NCI-H69 (cell line): Measurements from ENCODE around the gene SLC11A1.

Experiments used
- DNase-seq: peaks from one replicate; lab custom pipeline; 2025; lab: John Stamatoyannopoulos, UW

The SLC11A1 gene

DNA sequence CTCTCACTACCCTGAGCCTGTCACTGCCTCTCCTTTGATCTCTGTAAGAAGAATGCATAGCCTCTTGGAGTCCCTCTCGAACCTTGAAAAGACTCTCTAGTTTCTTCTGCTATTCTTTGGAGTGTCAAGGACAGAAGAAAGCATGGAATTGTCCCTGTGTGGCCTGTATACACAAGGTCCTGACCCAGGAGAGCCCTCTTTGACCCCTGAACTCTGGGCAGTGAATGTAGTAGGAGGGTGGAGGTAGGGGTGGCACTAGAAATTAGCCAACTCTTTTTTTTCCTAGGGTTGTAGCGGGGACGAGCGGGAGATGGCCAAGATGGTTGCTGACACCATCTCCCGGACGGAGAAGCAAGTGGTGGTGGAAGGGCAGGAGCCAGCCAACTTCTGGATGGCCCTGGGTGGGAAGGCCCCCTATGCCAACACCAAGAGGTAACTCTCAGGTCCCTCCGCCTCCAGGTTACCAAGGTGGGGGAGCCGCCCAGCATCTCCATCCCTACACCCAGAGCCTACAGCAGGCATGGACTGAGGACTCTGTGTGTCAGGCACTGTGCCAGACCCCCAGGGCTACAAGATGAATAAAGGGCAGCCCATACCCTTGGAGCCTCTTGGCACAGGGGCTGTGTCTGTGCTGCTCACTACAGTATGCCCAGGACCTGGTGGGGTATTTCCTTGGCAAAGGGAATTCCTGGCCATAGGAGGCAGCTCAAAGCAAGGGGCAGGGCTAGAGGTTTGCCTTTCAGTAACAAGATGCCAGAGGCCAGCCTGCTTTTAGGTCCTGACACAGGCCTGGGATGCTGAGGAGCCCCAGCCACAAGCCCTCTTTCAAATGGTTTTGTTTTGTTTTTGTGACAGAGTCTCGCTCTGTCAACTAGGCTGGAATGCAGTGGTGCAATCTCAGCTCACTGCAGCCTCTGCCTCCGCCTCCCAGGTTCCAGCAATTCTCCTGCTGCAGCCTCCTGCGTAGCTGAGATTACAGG lies 53.2 kb downstream of the SLC11A1 start:
- DNase-seq: no peak

GRCh38 chr2:218436992-218437391 lies 54.9 kb downstream of the SLC11A1 start:
- DNase-seq: no peak

- no peak for DNase-seq
Measured at GRCh38 chr2:218437969-218438368, 55.9 kb downstream of the SLC11A1 start.

DNA sequence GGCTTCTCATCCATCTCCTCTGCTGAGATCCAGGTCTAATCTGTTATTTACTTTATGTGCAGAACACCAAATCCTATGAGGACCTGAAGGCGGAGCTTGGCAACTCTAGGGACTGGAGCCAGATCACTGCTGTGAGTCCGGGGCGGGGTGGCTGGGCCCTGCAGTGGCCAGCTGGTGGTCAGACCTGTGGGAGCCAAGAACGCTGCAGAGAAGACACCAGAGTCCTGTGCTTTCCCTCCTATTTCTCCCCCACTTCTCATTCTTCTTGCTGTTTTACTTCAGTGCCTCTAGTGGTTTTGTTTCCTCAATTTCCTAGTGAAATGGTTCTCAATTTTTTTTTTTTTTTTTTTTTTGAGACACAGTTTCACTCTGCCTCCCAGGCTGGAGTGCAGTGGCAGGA lies 56.5 kb downstream of the SLC11A1 start:
- peak; percentile 48 for DNase-seq

GRCh38 chr2:218444692-218445357 lies 62.8 kb downstream of the SLC11A1 start:
- DNase-seq: no peak

DNA sequence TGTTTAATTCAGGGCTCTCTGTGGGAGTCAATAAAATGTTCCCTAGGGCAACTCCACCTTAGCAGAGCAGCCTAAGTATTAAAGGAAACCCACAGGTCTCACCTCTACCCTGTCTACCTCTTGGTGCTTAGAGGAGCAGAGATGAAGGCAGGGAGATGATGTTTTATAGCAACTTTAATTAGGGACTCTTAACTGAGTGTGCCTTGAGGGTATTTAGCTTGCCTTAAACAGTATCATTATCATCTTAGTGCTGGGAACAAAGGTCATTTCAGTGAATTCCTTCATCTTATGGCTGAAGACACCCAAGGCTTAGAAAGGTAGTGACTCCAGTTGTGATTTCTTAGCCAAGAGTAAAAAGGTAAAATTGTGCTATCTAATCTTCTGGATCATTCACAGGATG lies 63.5 kb downstream of the SLC11A1 start:
- peak; percentile 65 for DNase-seq
